Activated T-cell treated with anti-CD3 and anti-CD28 coated beads for 24 hours (primary cell): ENCODE results near the gene ITPRIPL2.

Experiments used
- DNase-seq: peaks from one replicate; pipeline ENCODE4 v3.0.0-alpha.2; 2020; ENCODE audit warnings: low read depth

ITPRIPL2 gene

DNA sequence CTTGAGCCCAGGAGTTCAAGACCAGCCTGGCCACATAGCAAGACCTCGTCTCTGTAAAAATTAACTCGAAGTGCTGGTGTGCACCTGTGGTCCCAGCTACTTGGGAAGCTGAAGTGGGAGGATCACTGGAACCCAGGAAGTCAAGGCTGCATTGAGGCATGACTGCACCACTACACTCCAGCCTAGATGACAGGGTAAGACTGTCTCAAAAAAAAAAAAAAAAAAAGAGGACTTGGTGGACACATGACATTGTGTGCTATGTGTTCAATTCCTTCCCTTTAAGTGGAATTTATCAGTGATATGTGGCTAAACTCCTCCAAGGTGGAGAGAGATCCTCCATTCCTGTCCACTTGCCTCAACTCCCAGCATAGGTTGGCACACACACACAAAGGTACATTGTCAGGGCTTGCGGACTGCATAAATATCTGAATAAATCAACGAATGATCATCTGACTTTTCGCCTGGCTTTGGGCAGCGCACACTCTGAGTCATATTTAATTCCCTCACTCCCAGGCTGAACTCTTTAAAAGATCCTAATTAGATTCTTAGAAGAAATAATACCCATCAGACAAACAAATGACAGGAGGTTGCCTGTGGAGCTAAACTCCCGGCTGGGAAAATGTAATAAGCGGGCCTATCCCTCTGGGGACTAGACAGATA is 29.3 kb downstream of the ITPRIPL2 start:
- DNase-seq: no peak

DNA sequence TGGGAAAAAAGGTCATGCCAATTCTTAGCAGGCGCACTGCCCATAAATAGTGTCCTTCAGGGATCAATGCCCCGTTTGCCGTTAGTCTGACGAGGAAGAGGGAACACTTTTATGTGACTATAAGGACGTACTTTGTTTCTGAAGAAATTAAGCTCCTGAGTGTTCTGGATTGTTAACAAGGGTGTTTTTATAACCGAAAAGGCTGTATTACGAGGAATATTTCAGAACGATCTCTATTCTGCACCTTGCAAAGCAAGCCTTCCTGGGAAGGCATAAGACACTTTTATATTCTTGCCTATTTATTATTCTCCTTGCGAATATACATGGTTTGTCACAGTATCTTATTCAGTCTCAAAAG is 29.8 kb downstream of the ITPRIPL2 start:
- no peak for DNase-seq

DNA sequence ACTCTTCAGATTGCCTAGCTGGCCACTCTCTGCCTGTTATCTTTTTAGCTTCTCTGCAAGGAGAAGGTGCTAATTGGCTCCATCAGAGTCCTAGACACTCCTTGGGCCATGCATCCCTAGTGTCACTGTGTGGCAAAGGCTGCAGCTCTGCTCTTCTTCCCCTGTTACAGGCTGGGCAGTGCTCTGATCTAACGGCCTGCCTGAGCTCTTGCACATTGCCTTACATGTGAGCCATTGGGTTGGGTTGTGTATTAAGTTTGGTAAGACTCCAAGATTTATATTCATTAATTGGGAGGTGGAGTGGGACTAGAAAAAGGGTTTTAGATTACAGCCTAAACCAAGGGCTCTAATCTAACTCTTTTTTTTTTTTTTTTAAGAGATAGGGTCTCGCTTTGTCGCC is 31.2 kb downstream of the ITPRIPL2 start:
- DNase-seq: no peak

DNA sequence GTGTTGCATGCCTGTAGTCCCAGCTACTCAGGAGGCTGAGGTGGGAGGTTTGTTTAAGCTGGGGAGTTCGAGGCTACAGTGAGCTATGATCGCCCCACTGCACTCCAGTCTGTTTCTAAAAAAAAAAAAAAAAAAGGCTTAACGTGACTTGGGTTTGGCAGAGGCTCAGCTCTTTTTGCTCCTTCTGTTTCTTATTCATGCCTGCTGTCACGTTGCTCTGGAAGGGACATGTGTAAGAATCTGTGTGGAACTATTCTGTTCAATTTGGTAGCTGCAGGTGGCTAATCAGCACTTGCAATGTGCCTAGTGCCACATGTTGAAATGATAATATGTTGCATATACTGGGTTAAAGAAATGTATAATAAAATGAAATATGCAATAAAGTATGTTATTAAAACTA is 33.4 kb downstream of the ITPRIPL2 start:
- no peak for DNase-seq

DNA sequence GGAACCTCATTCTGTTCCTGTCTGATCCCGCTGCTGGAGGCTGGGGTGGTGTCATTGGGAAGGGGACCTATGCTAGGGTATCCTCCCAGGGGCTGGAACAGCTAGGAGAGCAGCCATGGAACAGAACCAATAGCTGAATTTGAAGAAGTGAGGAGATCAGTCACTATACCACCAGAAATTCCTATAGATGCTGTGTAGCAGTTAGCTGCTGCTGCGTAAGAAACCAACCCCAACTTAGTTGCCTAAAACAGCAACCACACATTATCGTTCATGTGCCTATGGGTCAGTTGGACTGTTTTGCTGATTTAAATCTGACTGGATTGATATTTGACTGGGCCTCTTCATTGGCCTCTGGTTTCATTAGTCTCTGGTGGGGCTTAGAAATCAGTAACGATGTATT is 33.9 kb downstream of the ITPRIPL2 start:
- no peak for DNase-seq

DNA sequence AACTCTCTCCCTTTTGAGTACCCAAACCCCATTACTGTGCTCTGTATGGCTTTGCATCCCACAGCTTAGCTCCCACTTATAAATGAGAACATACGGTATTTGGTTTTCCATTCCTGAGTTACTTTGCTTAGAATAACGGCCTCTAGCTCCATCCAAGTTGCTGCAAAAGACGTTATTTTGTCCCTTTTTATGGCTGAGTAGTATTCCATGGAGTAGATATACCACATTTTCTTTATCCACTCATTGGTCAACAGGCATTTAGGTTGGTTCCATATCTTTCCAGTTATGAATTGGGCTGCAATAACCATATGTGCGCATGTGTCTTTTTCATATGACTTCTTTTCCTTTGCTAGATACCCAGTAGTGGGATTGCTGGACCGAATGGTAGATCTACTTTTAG is 34.4 kb downstream of the ITPRIPL2 start:
- no peak for DNase-seq

DNA sequence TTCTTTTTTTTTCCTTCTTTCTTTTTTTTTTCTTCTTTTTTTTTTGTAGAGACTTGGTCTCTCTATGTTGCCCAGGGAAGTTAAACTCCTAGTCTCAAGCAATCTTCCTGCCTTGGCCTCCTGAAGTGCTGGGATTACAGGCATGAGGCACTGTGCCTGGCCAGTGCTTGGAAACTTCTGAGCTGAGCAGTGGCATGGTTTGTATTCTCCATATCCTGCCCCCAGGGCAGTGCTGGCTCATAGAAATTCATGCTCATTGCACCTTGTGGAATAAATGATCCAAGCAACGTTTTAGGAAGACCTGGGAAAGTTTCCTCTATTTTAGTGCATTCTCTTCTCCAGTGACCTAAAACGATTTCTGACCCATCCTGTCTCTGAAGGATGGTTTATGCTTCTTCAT is 37.5 kb downstream of the ITPRIPL2 start:
- DNase-seq: no peak

DNA sequence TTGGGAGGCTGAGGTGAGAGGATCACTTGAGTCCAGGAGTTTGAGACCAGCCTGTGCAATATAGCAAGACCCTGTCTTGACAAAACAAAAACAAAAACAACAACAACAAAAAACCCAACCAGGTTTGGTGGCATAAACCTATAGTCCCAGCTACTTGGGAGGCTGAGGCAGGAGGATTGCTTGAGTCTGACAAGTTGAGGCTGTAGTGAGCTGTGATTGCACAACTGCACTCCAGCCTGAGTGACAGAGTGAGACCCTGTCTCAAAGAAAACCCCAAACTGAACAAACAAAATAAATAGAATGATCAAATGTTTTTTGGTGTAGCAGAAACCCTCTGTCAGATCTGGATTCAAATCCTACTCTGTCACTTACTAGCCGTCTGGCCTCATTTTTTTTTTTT is 38.3 kb downstream of the ITPRIPL2 start:
- DNase-seq: no peak

DNA sequence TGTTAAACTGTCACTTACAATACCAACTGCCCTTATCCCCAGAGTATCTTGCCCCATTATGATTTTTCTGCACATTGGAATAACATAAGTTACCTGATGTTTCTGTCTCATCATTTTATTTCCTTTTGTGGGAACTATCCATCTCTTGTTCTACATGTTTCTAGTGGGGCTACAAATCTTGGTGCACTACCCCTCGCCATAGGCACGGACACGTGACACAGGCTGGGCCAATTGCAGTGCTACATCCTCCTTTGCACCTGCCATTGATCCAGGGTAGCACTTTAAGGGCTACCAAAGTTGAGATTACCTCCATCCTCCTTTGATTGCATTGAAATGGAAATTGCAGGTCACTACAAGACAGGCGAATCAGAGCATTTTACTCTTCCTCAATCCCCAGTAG is 40.1 kb downstream of the ITPRIPL2 start:
- DNase-seq: no peak

DNA sequence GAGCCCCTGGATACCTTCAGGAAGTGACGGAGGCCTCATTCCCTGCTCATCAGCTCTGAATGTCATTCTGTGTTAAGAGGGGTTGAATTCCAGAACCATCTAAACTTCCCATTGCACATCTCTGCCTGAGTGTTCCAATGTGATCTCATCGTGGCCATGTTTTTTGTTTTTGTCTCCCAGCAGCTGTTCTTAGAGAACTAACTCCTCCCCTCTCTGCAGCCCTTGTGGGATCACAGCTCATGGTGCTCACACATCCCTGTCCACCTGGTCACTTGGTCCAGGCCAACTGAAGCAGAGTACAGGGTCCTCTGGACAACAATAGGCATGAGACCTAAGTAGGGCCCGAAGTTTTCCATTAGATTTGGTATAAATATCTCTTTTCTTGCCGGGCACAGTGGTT is 48.3 kb downstream of the ITPRIPL2 start:
- DNase-seq: no peak

DNA sequence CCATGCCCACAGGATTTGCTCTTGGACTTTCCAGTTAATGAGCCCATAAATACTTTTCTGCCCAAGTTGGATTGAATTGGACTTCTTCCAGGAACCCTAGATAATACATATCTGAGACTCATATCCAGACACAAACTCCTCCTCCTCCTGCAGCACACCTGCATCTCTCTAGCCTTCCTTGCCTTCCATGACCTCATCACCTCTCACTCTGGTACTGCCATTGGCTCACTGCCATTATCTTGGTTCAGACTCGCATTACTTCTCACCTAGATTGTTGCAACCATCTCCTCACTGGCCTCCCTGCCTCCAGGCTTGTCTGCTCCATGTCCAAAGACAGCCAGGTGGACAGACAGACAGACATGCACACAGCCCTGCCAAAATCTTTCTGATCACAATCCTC is 49.5 kb downstream of the ITPRIPL2 start:
- no peak for DNase-seq

DNA sequence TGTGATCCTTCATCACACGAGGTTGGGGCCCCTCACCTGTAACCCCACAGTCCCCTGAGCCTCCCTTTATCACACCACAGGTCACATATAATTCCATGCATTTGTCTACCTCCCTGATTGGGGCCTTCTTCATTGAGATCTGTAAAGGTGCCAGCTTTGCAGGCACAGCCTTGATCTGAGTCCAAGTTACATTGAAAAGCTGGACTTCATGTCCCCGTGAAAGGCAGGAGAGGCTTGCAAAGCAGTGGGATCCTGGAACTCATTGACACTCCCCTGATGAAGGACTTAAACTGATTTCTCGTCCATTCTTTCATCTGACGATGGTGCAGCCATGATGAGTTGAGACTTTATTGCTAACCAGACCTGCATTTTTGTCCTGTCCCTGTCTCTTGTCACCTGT is 50.5 kb downstream of the ITPRIPL2 start:
- no peak for DNase-seq

DNA sequence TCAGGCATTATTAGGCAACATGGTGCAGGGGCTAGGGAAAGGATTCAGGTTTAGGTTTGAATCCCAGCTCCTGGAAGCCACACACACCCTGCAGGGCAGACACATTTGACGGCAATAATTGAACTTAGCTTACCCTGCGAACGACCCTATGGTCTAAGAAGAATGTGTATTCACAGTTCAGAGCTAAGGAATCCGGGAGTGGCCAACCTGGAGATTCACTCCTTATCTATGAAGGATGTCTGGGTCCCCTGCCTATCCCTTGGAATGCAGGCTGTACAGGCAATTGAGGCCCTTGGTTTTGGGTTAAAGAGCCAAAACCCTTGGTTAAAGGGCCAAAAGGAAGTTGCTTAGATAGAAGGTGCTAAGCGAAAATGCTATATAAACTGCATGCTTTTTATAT is 51.3 kb downstream of the ITPRIPL2 start:
- no peak for DNase-seq

DNA sequence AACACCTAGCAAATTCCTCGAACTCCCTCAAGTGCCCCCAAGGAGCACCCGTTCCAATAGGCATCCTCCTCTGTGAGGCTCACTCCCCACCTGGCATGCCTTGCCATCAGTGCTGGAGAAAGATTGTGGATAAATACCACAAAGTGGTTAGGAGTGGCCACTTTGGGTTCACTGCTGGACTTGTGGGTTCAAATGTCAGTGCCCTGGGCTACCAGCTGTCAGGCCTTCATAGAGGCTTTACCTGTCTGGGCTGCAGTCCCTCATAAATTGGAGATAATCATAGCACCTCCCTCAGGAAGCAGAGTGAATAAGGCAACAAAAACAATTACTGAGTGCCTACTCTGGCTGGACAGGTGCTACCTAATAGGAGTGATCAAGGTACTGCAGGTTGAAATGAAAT is 52.7 kb downstream of the ITPRIPL2 start:
- no peak for DNase-seq

DNA sequence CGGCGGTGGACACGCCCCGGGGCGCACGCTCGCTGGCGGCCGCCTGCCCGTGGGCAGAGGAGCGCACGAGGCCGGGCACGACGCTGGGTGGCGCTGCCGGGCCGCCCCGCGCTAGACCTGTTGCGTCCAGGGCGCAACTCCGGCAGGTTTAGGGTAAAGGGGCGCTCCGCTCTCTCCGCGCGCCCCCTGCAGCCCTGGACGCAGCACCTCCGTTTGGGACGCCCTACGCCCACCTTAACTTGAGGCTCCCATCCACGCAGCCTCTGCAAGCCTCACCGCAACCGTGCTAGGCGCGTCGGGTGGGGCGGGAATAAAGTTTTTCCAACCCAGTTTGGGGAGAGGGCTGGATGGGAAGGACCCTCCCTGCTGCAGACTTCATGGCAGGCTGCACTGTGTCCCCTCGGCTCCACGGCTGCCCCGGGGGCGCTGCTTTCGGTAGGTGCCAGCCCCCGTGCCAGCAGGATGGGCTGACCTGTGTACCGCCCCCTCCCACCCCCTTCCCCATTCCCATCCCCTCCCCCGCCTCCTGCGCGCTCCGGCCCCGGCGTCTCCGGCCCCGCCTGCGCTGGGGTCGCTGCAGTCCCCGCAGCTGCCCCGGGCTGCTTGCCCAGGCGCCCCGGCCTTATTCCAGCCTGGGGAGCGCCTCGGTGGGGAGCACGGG is 54.1 kb downstream of the ITPRIPL2 start, which contains the start of gene SYT17:
Gene SYT17, plus strand, starts transcription at position 531 of the 661 bp plus-strand sequence. CDS start 407 bp downstream, outside the sequence.
- DNase-seq: peak; percentile 20

DNA sequence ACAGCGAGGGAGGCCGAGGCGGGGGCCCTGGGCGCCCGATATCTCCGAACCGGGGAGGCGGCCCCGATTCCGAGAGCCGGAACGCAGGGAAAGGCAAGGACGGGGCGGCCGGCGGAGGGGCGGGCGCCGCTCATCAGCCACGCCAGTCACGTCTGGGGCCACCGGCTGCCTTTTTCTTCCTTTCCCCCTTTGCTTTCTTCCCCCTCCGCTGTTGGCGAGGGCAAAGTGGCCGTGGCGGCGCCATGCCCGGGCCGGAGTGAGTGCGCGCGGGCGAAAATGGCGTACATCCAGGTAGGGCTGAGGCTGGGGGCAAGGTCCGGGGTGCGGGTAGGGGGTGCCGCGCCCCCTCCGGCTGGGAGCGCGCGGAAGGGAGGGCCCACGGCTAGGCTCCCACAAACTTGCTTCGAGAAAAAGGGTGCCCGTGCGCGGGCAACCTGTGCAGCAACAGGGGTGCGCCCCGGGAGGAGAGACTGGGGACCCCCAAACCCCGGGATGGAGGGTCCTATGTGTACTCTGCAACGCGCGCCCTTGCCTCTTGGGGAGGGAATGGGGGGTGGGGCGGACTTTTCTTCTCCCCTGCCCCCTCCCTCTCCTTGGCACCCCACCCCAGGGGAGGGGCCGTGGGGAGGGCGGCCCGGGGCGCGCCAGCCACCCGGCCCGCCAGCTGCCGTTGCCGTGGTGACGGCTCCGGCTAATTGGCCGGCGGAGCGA is 54.8 kb downstream of the ITPRIPL2 start:
- no peak for DNase-seq

DNA sequence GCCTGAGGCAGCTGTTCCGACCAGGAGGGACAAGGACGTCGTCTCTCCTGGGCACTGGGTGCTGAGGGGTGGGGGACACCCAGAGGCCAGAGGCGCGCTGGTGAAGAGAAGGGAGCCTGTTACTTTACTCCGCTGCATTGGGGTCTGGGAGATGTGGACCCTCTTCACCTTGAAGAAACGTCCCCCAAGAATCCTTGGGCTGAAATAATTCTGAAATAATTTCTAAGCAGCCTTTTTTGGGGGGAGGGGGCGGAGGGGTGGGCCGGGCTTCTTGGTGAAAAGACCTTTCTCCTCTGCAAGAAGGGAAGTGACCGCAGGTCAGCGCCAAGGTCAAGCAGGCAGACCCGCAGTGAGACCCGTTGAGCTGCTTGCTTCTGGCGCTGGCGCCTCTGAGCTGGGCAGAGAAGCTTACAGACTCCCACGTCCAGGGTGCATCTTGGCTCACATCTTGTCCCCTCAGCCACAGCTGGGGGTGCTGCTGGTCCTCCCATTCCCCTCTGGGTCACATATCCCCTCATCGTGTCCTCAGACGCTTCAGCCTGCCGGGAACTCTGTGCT is 55.4 kb downstream of the ITPRIPL2 start:
- no peak for DNase-seq

DNA sequence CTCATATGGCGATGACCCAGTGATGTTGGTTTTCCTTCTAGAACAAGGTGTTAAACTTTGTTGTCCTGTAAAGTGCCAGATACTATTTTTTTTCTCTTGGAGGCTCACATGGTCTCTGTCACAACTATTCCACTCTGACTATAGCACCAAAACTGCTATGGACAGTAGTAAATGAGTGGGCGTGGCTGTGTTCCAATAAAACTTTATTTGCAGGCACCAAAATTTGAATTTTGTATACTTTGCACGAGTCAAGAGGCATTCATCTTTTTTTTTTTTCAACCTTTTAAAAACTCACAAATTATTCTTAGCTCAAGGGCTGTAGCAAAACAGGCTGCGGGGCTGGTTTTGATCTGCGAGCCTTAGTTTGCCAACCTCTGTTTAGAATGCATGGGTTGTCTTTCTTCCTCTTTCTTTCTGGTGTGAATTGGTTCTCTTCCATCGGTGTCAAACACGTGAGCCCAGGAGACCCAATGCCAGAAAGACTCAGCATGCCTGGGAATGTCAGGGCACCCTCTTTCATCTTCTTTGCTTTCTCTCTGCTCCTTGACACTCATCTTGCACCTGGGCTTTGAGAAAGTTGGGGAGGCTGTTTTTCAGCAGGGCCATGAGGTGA is 56.4 kb downstream of the ITPRIPL2 start:
- DNase-seq: no peak
